ENCODE results near the gene EMP1. TPM values are rescaled to one million over a fixed set of nuclear protein-coding genes. Genes with fewer than 3 reads are reported as not detected.

EMP1 gene
- total RNA-seq, 1 experiment from 2014 or later = 11.1 TPM

- no peak for DNase-seq (ENCODE audit: extremely low read depth, low read depth)
These were observed 24.3 kb upstream of the EMP1 start for GRCh38 chr12:13171921-13172859.

- DNase-seq (ENCODE audit: extremely low read depth, low read depth) = no peak
These were observed 23.3 kb upstream of the EMP1 start for GRCh38 chr12:13173012-13173932.

- no peak for DNase-seq (ENCODE audit: extremely low read depth, low read depth)
These were observed 21.0 kb upstream of the EMP1 start for GRCh38 chr12:13175499-13175898.

- DNase-seq (ENCODE audit: extremely low read depth, low read depth) = no peak
These were observed 20.3 kb upstream of the EMP1 start for GRCh38 chr12:13176256-13176655.

- no peak for DNase-seq (ENCODE audit: extremely low read depth, low read depth)
These were observed 19.2 kb upstream of the EMP1 start for GRCh38 chr12:13177373-13177772.

- DNase-seq (ENCODE audit: extremely low read depth, low read depth) = no peak
These were observed 18.6 kb upstream of the EMP1 start for GRCh38 chr12:13177906-13178305.

GRCh38 chr12:13178568-13179210 is 17.8 kb upstream of the EMP1 start:
- DNase-seq (ENCODE audit: extremely low read depth, low read depth) = no peak

GRCh38 chr12:13179211-13180074 is 17.1 kb upstream of the EMP1 start:
- DNase-seq (ENCODE audit: extremely low read depth, low read depth) = no peak

GRCh38 chr12:13181375-13182070 is 15.0 kb upstream of the EMP1 start:
- DNase-seq (ENCODE audit: extremely low read depth, low read depth) = no peak

GRCh38 chr12:13182881-13183280 is 13.6 kb upstream of the EMP1 start:
- no peak for DNase-seq (ENCODE audit: extremely low read depth, low read depth)

GRCh38 chr12:13183620-13184019 is 12.9 kb upstream of the EMP1 start:
- DNase-seq (ENCODE audit: extremely low read depth, low read depth) = no peak

GRCh38 chr12:13186302-13186701 is 10.2 kb upstream of the EMP1 start:
- no peak for DNase-seq (ENCODE audit: extremely low read depth, low read depth)

GRCh38 chr12:13187399-13187798 is 9.1 kb upstream of the EMP1 start:
- no peak for DNase-seq (ENCODE audit: extremely low read depth, low read depth)

- no peak for DNase-seq (ENCODE audit: extremely low read depth, low read depth)
These were observed 7.3 kb upstream of the EMP1 start for GRCh38 chr12:13189264-13189663.

GRCh38 chr12:13190275-13190674 is 6.3 kb upstream of the EMP1 start:
- no peak for DNase-seq (ENCODE audit: extremely low read depth, low read depth)

GRCh38 chr12:13192719-13193118 is 3.8 kb upstream of the EMP1 start:
- no peak for DNase-seq (ENCODE audit: extremely low read depth, low read depth)

GRCh38 chr12:13193505-13194231 is 2.9 kb upstream of the EMP1 start:
- no peak for DNase-seq (ENCODE audit: extremely low read depth, low read depth)

GRCh38 chr12:13194401-13195110 is 2.0 kb upstream of the EMP1 start:
- DNase-seq (ENCODE audit: extremely low read depth, low read depth) = no peak

All from NCI-H460 (cell line).